ENCODE results near the gene CABLES2. TPM values are rescaled to one million over a fixed set of nuclear protein-coding genes. Genes with fewer than 3 reads are reported as not detected.

CABLES2 gene
- total and polyA plus RNA-seq, 3 donors from 2014 or later: 51.0 to 83.0 (median 58.6) TPM

- no peaks in the 10 kb centered on the region for H3K27me3 ChIP-seq
- intact Hi-C loops (cut with DNase I; ENCODE audit: low total_unique reads): no loop called here
- WGBS, 2 donors: 42 to 43% methylated on average over 4 to 12 of the region's 12 CpGs
- no peaks in the 10 kb centered on the region for H3K4me1 ChIP-seq
- no peaks in the 10 kb centered on the region for H3K36me3 ChIP-seq (ENCODE audit: low read depth, missing control alignments)
- H3K9me3 ChIP-seq: no peaks in the 10 kb centered on the region
- TF ChIP-seq CTCF (IDR thresholded peaks at IDR 0.05) (no peak), POLR2A (IDR thresholded peaks at IDR 0.05) (no peak)
- no peak overlapping the region for H3K4me3 ChIP-seq
- no peak for DNase-seq
- H3K27ac ChIP-seq: no peak overlapping the region
Measured at GRCh38 chr20:62446481-62446880, 39.4 kb upstream of the CABLES2 start.

GRCh38 chr20:62445553-62446340 is 38.7 kb upstream of the CABLES2 start:
- H3K27ac ChIP-seq: no peak overlapping the region
- no peak overlapping the region for H3K4me3 ChIP-seq
- TF ChIP-seq POLR2A (IDR thresholded peaks at IDR 0.05) (no peak), CTCF (IDR thresholded peaks at IDR 0.05) (no peak)
- H3K4me1 ChIP-seq: no peaks in the 10 kb centered on the region
- no peak for DNase-seq
- no peaks in the 10 kb centered on the region for H3K36me3 ChIP-seq (ENCODE audit: low read depth, missing control alignments)
- 83 to 89% methylated on average over 24 to 30 of the region's 36 CpGs for WGBS, 2 donors
- no peaks in the 10 kb centered on the region for H3K9me3 ChIP-seq
- no peaks in the 10 kb centered on the region for H3K27me3 ChIP-seq
- intact Hi-C loops (cut with DNase I; ENCODE audit: low total_unique reads): no loop called here

DNA sequence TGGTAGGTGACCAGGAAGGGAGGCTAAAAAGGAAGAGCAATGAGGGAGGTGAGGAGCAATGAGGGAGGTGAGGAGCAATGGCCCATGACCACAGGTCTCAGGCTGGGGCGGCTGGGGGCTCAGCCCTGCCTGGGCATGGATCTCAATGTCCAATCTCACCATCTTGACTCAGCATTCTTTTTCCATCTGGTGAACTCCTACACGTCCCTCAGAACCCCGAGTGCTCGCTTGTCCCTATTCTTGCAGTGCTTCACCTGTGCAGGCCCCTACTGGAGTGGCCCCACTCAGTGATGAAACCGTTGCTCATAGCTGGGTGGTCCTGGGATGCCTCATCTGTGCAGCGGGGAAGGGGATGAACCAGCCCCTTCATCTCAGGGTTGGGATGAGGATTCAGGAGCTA is 37.2 kb upstream of the CABLES2 start:
- WGBS, 2 donors: 87 to 89% methylated on average over 5 to 6 of the region's 6 CpGs
- Histone ChIP-seq H3K36me3 (ENCODE audit: low read depth, missing control alignments) (no peaks in the 10 kb centered on the region), H3K27ac (no peak overlapping the region), H3K27me3 (no peaks in the 10 kb centered on the region), H3K4me3 (no peak overlapping the region), H3K4me1 (no peaks in the 10 kb centered on the region), H3K9me3 (no peaks in the 10 kb centered on the region)
- intact Hi-C loops (cut with DNase I; ENCODE audit: low total_unique reads): no loop called here
- TF ChIP-seq POLR2A (IDR thresholded peaks at IDR 0.05): no peak
- no peak for TF ChIP-seq CTCF (IDR thresholded peaks at IDR 0.05)
- DNase-seq: no peak

GRCh38 chr20:62441987-62442539 is 35.0 kb upstream of the CABLES2 start:
- DNase-seq: no peak
- no peak for TF ChIP-seq CTCF (IDR thresholded peaks at IDR 0.05)
- TF ChIP-seq POLR2A (IDR thresholded peaks at IDR 0.05): no peak
- Histone ChIP-seq H3K9me3 (no peaks in the 10 kb centered on the region), H3K4me3 (no peak overlapping the region), H3K27me3 (no peaks in the 10 kb centered on the region), H3K4me1 (no peaks in the 10 kb centered on the region), H3K27ac (no peak overlapping the region), H3K36me3 (ENCODE audit: low read depth, missing control alignments) (no peaks in the 10 kb centered on the region)
- intact Hi-C loops (cut with DNase I; ENCODE audit: low total_unique reads): no loop called here
- WGBS, 2 donors: 91 to 92% methylated on average over 6 to 16 of the region's 16 CpGs

All from testis (tissue), 3 donors.